Posterior vena cava (tissue), 2 donors: ENCODE measurements around the gene RNF224. TPM values are rescaled to one million over a fixed set of nuclear protein-coding genes. Genes with fewer than 3 reads are reported as not detected.
"Not testable (repeated sequence)": the region's sequence is repeated elsewhere in the genome, so short reads cannot be mapped to it uniquely, and the experiment has no call there.

Experiments
- DNase-seq: peaks from one replicate; pipeline ENCODE4 v3.0.0-alpha.2; 2020; ENCODE audit warnings: low spot score
- intact Hi-C, 2 donors: fragments of 100-400 bp; cut with DNase I; formaldehyde crosslinking; loops; one replicate each; pipeline versions ENCODE4 v1.14.1 to v1.14.2; 2022 to 2023
- total RNA-seq, 2 donors: library from RNA; stranded (reverse); fragmentation: NEBNext Ultra II Directional; extraction: Animal tissue kit (Norgen Biotek cat#: 25700); gene quantifications; one replicate each; pipeline ENCODE4 v1.2.1, GENCODE V29; 2021
- donor health status: DM: yes; HTN: yes; CAD: no.
- donor health status: DM: yes; HTN: yes; CAD: no.

Gene RNF224
- total RNA-seq, 2 donors from 2014 or later, result not detected

DNA sequence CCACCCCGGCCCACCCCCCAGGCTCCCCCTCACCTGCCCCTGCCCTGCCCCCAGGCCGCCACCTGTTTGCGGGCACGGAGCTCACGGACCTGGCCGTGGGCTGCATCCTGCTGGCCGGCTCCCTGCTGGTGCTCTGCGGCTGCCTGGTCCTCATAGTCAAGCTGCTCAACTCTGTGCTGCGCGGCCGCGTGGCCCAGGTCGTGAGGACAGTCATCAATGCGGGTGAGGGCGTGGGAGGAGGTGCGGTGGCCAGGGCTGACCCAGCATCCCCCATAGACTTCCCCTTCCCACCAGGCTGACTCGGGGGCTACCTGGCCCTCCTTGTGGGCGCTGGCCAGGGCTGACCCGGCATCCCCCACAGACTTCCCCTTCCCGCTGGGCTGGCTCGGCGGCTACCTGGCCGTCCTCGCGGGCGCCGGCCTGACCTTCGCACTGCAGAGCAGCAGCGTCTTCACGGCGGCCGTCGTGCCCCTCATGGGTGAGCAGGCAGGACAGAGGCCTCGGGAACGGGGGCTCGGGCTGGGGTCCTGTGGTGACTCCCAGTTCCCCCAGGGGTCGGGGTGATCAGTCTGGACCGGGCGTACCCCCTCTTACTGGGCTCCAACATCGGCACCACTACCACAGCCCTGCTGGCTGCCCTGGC is 6.9 kb downstream of the RNF224 start:
- no peak for DNase-seq
- intact Hi-C loops, result no loop called here

DNA sequence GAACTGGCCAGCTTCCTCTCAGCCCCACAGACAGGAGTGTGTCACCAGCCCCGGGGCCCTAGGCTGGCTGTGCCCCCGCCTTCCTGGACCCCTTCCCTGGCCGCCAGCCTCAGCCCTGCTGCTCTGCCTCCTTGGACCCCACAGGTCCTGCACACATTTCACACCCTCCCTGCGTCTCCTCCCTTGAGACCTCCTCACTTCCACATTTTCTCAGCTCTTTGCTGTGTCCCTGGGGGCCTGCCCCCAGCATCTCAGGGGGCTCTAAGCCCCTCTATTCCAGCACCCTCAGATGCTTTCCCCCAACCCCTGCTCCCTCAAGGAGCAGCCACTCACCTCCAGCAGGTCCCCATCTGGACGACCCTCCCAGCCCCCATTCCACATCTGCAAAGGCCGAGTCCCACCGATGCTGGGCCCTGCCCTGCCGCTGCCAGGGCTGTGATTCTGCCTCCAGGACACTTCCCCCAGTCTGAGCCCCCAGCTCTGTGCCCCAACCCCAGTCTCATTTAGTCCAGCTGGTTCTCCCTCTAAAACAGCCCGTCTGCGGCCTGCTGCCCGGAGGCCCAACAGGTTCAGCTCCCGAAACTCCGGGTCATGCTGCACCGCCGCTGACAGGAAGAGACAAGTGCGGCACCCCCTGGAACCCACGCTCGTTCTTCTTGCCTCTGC is 7.6 kb downstream of the RNF224 start:
- intact Hi-C loops, result no loop called here
- no peak for DNase-seq

DNA sequence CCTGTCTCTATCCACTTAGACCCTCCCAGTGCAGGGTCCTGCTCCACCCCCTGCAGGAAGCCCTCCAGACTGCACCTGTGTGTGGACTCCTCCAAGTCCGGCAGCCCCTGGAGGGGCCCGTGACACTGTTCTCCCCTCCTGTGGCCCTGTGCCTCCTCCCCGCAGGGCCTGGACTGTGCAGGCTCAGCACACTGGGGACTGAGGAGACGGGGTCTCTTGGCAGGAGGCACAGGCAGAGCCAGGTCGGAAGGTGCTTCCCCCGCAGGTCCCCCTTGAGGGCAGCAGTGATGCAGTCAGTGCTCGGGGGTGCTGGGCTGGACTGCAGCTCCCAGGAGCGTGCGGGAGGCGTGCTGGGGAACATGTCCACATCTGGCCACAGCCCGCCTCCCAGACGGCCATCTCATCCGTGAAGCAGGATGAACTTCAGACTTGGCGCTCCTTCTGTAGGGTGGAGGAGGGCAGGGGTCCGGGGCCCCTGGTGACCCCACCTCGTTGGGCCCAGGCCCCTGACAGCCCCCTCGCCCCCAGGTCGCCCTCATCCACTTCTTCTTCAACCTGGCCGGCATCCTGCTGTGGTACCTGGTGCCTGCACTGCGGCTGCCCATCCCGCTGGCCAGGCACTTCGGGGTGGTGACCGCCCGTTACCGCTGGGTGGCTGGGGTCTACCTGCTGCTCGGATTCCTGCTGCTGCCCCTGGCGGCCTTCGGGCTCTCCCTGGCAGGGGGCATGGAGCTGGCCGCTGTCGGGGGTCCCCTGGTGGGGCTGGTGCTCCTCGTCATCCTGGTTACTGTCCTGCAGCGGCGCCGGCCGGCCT is 8.3 kb downstream of the RNF224 start:
- intact Hi-C loops, result no loop called here
- no peak for DNase-seq

DNA sequence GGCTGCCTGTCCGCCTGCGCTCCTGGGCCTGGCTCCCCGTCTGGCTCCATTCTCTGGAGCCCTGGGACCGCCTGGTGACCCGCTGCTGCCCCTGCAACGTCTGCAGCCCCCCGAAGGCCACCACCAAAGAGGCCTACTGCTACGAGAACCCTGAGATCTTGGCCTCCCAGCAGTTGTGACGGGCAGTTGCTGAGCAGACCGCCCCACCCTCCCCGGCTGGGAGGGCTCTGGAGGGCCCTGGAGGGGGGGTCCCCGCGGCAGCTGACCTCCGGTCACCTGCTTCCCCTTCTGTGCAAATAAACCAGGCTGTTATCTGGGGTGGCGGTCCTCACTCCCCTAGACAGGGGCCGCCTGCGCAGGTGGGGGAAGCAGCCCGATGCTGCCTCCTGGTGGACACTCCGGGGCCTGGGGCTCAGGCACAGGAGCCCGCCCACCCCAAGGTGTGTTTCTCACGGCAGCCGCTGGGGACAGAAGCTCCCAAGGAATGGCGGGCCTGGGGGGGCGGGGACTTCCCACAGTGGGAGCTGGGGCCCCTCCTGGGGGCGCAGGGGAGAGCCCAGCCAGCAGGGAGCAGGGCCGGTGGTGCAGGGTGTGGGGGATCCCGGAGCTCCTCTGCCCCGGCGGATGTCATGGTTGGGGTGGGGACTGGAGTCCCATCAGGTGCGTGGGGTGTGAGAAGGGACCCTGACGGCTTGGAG is 9.1 kb downstream of the RNF224 start:
- peak; percentile 95 for DNase-seq
- intact Hi-C loops, result no loop called here

DNA sequence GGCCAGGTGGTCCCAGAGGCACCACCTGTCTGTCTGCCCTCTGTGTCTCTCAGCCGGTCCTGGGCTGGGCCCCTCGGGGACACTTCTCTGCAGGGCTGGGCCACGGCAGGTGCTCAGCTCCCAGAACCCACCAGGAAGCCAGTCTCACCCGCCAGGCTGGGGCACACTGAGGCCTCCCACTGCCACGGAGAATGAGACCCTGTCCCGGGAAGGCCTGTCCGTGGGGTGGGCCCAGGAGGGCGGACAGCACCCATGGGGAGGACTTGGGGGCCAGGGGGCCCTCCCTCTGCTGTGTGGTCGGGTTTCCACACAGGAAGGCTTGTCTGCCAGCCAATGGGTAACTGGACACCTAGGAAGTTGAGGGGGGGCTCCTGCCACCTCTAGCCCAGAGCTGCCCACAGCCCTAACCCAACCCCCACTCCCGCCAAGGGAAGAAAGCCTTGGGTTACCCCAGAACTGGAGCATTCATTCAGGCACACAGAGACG is 9.7 kb downstream of the RNF224 start:
- DNase-seq, result no peak
- intact Hi-C loops, result no loop called here

DNA sequence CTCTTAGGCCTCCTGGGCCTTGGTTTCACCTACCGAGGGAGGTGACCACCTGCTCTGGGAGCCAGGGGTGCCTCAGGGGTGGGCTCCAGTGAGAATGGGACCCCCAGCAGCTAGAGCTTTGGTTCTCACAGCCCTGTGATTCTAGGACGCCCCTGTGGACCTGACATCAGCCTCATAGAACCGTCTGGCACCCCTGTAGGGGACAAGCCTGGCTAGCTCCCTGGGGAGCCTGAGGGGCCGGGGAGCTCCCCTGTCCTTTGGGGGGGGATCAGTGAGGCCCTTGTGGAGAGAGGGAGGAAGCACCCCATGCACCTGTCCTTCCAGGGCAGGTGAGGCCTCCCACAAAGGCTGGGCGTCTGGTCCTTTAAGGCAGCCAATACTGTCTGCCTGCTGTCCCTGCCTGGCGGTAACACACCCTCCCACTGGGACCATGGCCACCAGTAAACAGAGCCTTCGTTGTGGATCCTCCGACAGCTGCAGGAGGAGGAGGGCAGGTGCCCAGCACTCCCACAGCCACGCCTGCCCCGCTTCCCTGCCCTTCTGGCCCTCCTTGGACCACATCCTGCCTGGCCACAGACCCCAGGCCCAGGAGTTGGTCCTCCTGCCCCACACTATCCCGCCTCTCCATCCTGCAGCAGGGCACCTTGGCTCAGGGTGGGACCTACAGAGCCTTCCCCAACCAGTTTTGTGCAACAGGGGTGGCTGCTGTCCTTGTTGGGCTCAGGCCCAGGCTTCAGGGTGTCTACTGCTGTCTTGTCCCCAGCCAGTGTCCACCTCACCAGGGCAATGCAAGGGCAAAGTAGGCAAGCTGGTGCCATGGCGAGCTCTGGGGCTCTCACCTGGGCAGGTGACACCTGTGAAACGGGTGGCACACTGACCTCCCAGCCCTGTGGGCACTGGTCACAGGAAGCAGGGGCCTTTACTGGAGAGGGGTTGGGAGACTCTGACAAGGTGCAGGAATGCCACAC is 10.7 kb downstream of the RNF224 start:
- intact Hi-C loops, result no loop called here
- no peak for DNase-seq

DNA sequence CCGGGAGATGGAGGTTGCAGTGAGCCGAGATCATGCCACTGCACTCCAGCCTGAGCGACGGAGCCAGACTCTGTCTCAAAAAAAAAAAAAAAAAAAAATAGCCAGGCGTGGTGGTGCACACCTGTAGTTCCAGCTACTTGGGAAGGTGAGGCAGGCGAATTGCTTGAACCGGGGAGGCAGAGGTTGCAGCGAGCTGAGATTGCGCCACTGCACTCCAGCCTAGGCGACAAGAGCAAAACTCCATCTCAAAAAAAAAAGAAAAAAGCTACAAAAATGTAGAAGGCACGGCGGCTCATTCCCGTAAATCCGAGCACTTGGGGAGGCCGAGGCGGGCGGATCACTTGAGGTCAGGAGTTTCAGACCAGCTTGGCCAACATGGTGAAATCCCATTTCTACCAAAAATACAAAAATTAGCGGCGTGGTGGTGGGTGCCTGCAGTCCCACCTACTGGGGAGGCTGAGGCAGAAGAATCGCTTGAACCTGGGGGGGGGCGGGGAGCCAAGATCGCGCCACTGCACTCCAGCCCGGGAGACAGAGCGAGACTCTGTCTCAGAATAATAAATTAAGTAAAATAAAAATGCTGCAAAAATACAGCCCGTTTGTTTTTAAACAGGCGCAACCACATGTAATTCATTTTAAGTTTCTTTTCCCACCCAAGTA is 12.4 kb downstream of the RNF224 start:
- intact Hi-C loops, DNase-seq: not testable (repeated sequence)

DNA sequence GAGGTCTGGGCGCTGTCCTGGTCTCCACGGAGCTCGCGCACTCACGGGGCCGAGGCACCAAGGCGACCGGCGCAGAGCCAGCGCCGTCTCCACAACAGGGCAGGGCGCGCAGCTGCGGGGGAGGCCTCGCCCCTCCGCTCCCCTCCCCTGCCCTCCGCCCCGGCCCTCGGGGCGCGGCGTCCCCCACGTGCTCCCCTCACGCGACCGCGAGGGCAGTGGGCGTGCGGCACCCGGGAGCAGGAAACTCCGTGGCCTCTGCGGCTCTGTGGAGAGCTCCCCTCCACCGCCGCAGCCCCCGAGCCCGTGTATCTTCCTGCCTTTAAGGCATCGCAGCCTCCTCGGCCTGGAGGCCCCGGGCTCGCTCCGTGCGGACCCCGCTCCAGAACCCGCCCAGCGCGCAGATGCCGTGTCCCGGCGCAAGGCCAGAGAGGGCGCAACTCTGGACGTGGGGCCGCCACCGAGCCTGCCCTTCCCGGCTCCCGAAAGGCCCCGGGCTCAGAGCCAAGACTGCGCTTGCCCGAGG is 13.1 kb downstream of the RNF224 start:
- DNase-seq, result peak; percentile 93
- intact Hi-C loops, result no loop called here

DNA sequence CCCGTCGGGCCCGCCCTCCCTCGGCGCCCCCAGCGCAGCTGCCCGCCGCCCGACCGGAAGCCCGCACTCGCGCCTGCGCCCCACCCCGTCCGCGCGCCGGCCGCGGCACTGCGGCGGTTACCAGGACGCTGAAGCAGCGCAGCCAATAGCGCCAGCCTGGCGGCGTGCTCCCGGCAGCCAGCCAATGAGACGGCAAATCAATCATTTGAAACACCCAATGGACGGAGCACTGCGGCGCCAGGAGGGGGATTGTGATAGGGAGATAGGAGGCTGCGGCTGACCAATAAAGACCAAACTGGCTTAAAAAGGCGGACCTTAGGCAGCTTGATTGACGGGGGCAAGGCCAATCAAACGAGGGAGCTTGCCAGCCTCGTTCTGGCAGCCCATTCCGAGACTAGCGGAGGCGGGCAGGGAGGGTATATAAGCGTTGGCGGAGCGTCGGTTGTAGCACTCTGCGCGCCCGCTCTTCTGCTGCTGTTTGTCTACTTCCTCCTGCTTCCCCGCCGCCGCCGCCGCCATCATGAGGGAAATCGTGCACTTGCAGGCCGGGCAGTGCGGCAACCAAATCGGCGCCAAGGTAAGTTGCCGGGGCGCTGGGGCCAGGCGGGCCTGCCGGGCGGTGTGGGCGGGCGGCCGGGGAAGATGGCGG is 13.7 kb downstream of the RNF224 start, which contains the start of gene TUBB4B:
Gene TUBB4B, plus strand, starts transcription at position 447 of the 649 bp plus-strand sequence. Its CDS starts 74 bp downstream, at position 521.
- intact Hi-C loops, result no loop called here

DNA sequence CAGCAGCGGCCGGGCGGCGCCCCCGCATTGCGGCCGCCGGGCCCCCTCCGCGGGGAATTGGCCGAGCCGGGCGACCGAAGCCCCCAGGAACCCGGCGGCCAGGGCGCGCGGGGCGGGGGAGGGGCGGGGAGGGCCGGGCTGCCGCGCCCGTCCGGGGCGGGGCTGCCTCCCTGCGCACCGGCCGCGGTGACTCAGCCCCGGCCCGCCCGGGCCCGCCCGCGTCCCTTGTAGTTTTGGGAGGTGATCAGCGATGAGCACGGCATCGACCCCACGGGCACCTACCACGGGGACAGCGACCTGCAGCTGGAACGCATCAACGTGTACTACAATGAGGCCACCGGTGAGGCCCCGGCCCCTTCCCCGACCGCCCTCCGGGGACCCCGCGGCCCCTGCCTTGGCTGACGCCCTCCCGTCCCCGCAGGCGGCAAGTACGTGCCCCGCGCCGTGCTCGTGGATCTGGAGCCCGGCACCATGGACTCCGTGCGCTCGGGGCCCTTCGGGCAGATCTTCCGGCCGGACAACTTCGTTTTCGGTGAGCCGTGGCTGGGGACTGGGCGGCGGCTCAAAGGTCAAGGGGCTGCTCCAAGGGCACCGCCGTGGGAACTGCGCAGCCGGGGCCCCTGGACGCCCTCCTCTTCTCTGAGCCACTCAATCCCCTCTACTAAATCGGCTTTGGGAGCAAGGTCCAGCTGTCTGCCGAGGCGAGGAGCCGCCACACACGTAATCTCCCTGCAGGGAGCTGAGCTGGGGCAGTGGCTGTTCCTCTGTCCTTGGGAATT is 14.4 kb downstream of the RNF224 start:
- intact Hi-C loops, result no loop called here
- peak; percentile 93 for DNase-seq

More for the DNA sequence above, 13.7 kb downstream of the RNF224 start, which contains the start of gene TUBB4B:
- DNase-seq, result peak; percentile 100

DNA sequence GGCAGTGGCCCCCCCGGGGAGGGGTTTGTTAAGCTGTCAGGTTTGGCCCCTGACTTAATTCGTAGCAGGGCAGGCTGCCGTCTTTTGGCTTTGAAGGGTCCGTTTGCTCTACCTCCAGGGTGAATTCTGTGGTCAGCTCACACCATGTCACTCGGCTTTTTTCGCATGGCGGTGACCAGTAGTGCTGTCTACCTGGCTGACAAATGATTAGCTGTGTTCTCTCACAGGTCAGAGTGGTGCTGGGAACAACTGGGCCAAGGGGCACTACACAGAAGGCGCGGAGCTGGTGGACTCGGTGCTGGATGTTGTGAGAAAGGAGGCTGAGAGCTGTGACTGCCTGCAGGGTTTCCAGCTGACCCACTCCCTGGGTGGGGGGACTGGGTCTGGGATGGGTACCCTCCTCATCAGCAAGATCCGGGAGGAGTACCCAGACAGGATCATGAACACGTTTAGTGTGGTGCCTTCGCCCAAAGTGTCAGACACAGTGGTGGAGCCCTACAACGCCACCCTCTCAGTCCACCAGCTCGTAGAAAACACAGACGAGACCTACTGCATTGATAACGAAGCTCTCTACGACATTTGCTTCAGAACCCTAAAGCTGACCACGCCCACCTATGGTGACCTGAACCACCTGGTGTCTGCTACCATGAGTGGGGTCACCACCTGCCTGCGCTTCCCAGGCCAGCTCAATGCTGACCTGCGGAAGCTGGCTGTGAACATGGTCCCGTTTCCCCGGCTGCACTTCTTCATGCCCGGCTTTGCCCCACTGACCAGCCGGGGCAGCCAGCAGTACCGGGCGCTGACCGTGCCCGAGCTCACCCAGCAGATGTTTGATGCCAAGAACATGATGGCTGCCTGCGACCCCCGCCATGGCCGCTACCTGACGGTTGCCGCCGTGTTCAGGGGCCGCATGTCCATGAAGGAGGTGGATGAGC is 15.2 kb downstream of the RNF224 start:
- no peak for DNase-seq
- intact Hi-C loops, result no loop called here

DNA sequence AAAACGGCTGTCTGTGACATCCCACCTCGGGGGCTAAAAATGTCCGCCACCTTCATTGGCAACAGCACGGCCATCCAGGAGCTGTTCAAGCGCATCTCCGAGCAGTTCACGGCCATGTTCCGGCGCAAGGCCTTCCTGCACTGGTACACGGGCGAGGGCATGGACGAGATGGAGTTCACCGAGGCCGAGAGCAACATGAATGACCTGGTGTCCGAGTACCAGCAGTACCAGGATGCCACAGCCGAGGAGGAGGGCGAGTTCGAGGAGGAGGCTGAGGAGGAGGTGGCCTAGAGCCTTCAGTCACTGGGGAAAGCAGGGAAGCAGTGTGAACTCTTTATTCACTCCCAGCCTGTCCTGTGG is 15.9 kb downstream of the RNF224 start:
- DNase-seq, intact Hi-C loops: not testable (repeated sequence)

DNA sequence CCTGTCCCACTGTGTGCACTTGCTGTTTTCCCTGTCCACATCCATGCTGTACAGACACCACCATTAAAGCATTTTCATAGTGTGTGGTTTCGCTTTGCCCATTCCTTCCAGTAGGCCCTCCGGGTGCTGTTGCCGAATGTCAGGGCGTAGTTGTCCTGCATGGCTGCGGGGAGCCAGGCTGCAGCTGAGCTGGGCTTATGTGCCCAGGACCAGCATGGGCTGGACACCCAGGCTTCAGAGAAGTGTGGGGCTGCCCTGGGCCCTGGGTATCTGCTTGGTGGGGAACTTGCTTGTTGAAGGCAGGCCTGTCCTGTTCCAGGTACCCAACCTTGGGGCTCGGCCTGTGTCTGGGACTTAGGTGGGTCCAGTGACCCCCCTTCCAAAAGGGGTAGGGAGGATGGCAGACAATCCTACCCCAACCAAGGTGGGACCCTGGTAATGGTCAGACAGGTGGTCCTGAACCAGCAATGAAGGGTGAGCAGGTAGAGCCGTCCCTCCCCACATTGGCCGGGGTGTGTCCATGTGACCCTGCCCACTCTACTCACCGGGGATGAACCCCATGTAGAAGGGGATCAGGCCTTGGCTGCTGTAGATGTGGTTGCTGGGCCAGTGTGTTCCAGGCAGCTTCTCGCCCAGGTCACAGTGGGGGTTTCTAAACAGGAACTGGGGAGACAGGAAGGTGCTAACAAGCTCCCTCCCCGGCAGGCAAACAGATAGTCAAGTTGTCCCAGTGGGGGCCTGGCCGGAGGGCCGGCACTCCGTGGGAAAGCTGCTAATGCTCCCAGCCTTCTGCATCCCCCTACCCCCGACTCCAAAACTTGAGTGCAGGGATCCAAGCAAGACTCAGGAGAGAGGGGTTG is 16.6 kb downstream of the RNF224 start:
- intact Hi-C loops, result no loop called here
- no peak for DNase-seq
